SU-DHL-6 (cell line): ENCODE measurements around the gene CAPN5.

Source experiments
- H2AFZ ChIP-seq: fragments of 200-600 bp; sonication (generic); 2 replicates; pipeline ENCODE4 v1.6.1; 2014; ENCODE audit warnings: low read depth, mild to moderate bottlenecking, moderate library complexity, mixed read lengths, antibody characterized with exemption, low read length; ENCODE audit not compliant: severe bottlenecking
- H3F3A ChIP-seq: fragments of 200-600 bp; shearing (Covaris generic); 2 replicates; pipeline ENCODE4 v1.6.0; 2016; ENCODE audit warnings: antibody characterized with exemption, mild to moderate bottlenecking; ENCODE audit not compliant: insufficient read depth
- H3K27ac ChIP-seq: fragments of 200-600 bp; sonication (generic); 2 replicates; pipeline ENCODE4 v1.5.1; 2016; ENCODE audit warnings: low read depth, mild to moderate bottlenecking, low read length, moderate library complexity, mixed read lengths
- H3K27me3 ChIP-seq: fragments of 200-600 bp; sonication (generic), shearing (Covaris generic); 2 replicates; pipeline ENCODE4 v1.6.0; 2014; ENCODE audit warnings: mild to moderate bottlenecking, low read length
- H3K36me3 ChIP-seq: fragments of 200-600 bp; sonication (generic); 2 replicates; pipeline ENCODE4 v1.6.1; 2014; ENCODE audit warnings: mild to moderate bottlenecking, low read length, mixed read lengths
- H3K4me2 ChIP-seq: fragments of 300-600, 200-600 bp; shearing (Covaris generic), sonication (generic); 2 replicates; pipeline ENCODE4 v1.6.0; 2014; ENCODE audit warnings: low read length, low read depth, mild to moderate bottlenecking; ENCODE audit not compliant: poor library complexity, severe bottlenecking
- H3K4me3 ChIP-seq: fragments of 200-600 bp; sonication (generic); 2 replicates; pipeline ENCODE4 v1.5.1; 2014; ENCODE audit warnings: antibody characterized with exemption, low read length, mild to moderate bottlenecking, mixed read lengths; ENCODE audit not compliant: insufficient read depth, poor library complexity, severe bottlenecking
- H3K79me2 ChIP-seq: fragments of 200-600 bp; sonication (generic); 2 replicates; pipeline ENCODE4 v1.6.1; 2014; ENCODE audit warnings: mild to moderate bottlenecking, low read length, moderate library complexity; ENCODE audit not compliant: insufficient read depth
- H3K9ac ChIP-seq: fragments of 200-600 bp; sonication (generic); 2 replicates; pipeline ENCODE4 v1.7.0; 2014; ENCODE audit warnings: mild to moderate bottlenecking, low read length
- H3K9me2 ChIP-seq: fragments of 200-600 bp; sonication (generic); replicated peaks from 2 replicates; pipeline ENCODE4 v1.6.1; 2014; ENCODE audit warnings: low read length; ENCODE audit not compliant: insufficient read depth
- H3K9me3 ChIP-seq: fragments of 200-600 bp; sonication (generic); 2 replicates; pipeline ENCODE4 v1.6.1; 2014; ENCODE audit warnings: low read length, mixed read lengths; ENCODE audit not compliant: insufficient read depth
- H4K20me1 ChIP-seq: fragments of 200-600 bp; sonication (generic); 2 replicates; pipeline ENCODE4 v1.6.1; 2014; ENCODE audit warnings: low read depth, mild to moderate bottlenecking, antibody characterized with exemption, low read length, moderate library complexity, mixed read lengths
- CTCF ChIP-seq: fragments of 200-600 bp; sonication (generic); IDR thresholded peaks from one replicate; pipeline ENCODE4 v1.5.1; 2017; ENCODE audit warnings: antibody characterized with exemption, mild to moderate bottlenecking, low read length, moderate library complexity; ENCODE audit not compliant: insufficient read depth, poor library complexity, severe bottlenecking
- EZH2phosphoT487 ChIP-seq: fragments of 200-600 bp; sonication (generic), shearing (Covaris generic); conservative IDR thresholded peaks from 2 replicates; pipeline ENCODE4 v1.6.1; 2018; ENCODE audit warnings: mild to moderate bottlenecking, antibody characterized with exemption, low read length, moderate library complexity, mixed read lengths

Gene CAPN5

GRCh38 chr11:77056814-77057402 lies 9.9 kb upstream of the CAPN5 start:
- H3K27ac ChIP-seq, result no peak overlapping the region
- no peaks in the 10 kb centered on the region for H3K27me3 ChIP-seq
- H3F3A ChIP-seq, result no peaks in the 10 kb centered on the region
- H4K20me1 ChIP-seq, result no peaks in the 10 kb centered on the region
- no peaks in the 10 kb centered on the region for H3K9me2 ChIP-seq
- H3K9ac ChIP-seq, result no peak overlapping the region
- no peak overlapping the region for H3K4me2 ChIP-seq
- peaks cover 6% of the 10 kb centered on the region; the same call in 1 of the 2 replicates for H3K9me3 ChIP-seq
- no peaks in the 10 kb centered on the region for H3K79me2 ChIP-seq
- TF ChIP-seq EZH2phosphoT487 (no peak), CTCF (no peak)
- no peak overlapping the region for H2AFZ ChIP-seq
- H3K4me3 ChIP-seq, result no peak overlapping the region
- H3K36me3 ChIP-seq, result no peaks in the 10 kb centered on the region

GRCh38 chr11:77057938-77058474 lies 8.8 kb upstream of the CAPN5 start:
- Histone ChIP-seq H3K4me2 (no peak overlapping the region), H3K79me2 (no peaks in the 10 kb centered on the region), H3K9me2 (no peaks in the 10 kb centered on the region), H3K9me3 (peaks cover 6% of the 10 kb centered on the region; the same call in 1 of the 2 replicates), H3K9ac (no peak overlapping the region), H4K20me1 (no peaks in the 10 kb centered on the region), H3K4me3 (no peak overlapping the region), H3F3A (no peaks in the 10 kb centered on the region), H3K27me3 (no peaks in the 10 kb centered on the region), H2AFZ (no peak overlapping the region), H3K27ac (no peak overlapping the region), H3K36me3 (no peaks in the 10 kb centered on the region)
- TF ChIP-seq EZH2phosphoT487, result no peak
- TF ChIP-seq CTCF, result no peak

GRCh38 chr11:77058900-77059299 lies 7.9 kb upstream of the CAPN5 start:
- Histone ChIP-seq H3K9ac (no peak overlapping the region), H2AFZ (no peak overlapping the region), H3K4me3 (no peak overlapping the region), H3K27me3 (no peaks in the 10 kb centered on the region), H3K36me3 (no peaks in the 10 kb centered on the region), H3K4me2 (no peak overlapping the region), H3K27ac (no peak overlapping the region), H3K9me2 (no peaks in the 10 kb centered on the region), H3F3A (no peaks in the 10 kb centered on the region), H3K9me3 (peaks cover 6% of the 10 kb centered on the region; the same call in 1 of the 2 replicates), H3K79me2 (no peaks in the 10 kb centered on the region), H4K20me1 (no peaks in the 10 kb centered on the region)
- no peak for TF ChIP-seq EZH2phosphoT487
- no peak for TF ChIP-seq CTCF
